GM12872 (cell line): ENCODE data around the gene NKD2.

Experiments
- TF ChIP-seq, protein P1 (sequence below): IDR thresholded peaks from 3 replicates; pipeline ENCODE4 v1.5.1; 2011; ENCODE audit warnings: low read depth, mild to moderate bottlenecking, low read length, moderate library complexity; ENCODE audit not compliant: insufficient read depth

NKD2 gene

DNA sequence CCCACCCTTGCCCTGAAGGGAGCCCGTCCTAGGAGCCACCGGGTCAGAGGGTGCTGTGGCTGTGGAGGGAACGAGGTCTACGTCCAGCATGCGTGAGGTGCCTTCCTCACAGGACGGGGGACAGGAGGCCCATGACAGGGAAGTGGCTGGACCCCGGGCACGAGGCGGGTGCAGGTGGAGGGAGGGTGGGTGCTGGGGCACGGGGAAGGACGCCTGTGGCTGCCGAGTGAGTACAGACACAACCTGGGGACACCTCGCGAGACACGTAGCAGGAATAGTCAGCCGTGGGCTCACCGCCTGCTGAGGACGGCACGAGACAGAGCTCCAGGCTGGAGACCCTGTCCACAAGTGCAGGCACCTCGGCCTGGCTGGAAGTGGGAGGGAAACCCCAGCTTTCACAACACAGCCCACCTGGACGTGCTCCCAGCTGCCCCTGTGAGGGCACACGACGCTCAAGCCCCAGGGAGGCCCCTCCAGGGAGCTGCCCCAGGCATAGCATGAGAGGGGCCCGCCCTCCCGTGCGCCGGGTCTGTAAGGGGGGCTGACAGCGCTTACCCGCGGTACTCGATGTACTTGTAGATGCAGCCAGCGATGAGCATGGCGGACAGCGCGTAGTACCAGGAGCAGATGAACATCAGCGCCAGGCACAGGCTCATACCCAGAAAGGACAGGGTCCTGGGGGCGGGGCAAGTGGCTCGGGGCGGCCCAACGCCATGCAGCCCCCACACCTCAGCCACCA is 66.4 kb downstream of the NKD2 start:
- TF ChIP-seq, protein P1, sequence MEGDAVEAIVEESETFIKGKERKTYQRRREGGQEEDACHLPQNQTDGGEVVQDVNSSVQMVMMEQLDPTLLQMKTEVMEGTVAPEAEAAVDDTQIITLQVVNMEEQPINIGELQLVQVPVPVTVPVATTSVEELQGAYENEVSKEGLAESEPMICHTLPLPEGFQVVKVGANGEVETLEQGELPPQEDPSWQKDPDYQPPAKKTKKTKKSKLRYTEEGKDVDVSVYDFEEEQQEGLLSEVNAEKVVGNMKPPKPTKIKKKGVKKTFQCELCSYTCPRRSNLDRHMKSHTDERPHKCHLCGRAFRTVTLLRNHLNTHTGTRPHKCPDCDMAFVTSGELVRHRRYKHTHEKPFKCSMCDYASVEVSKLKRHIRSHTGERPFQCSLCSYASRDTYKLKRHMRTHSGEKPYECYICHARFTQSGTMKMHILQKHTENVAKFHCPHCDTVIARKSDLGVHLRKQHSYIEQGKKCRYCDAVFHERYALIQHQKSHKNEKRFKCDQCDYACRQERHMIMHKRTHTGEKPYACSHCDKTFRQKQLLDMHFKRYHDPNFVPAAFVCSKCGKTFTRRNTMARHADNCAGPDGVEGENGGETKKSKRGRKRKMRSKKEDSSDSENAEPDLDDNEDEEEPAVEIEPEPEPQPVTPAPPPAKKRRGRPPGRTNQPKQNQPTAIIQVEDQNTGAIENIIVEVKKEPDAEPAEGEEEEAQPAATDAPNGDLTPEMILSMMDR: no peak

- TF ChIP-seq, protein P1: no peak
Observed at GRCh38 chr5:1075555-1075881, 66.9 kb downstream of the NKD2 start.

- TF ChIP-seq, protein P1: no peak
Observed at GRCh38 chr5:1075931-1076330, 67.3 kb downstream of the NKD2 start.

- TF ChIP-seq, protein P1: no peak
Observed at GRCh38 chr5:1076406-1076805, 67.8 kb downstream of the NKD2 start.

GRCh38 chr5:1077026-1077425 is 68.4 kb downstream of the NKD2 start:
- TF ChIP-seq, protein P1: no peak

DNA sequence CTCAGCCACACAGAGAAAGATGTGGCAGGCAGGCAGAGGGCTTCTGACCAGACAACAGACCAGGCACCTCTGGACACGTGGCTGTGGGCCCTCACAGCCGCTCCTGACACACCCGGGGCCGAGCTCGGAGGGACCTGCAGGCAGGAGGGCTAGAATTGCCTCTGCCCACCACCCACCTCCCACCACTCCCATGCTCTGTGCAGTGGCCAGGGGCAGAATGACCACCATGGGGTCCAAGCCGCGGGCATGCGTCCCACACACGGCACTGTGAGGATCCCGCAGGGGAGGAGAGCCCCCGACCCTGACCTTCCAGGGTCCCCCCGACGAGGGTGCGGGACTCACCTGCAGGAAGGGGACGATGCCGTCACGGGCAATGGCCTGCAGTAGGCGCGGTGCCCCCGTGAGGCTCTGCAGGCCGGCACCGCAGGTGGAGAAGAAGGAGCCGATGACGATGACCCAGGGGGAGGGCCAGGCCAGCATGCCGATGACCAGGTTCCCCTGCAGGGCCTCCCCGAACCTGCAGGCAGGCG is 69.0 kb downstream of the NKD2 start:
- TF ChIP-seq, protein P1: no peak

- TF ChIP-seq, protein P1: no peak
Observed at GRCh38 chr5:1078206-1078605, 69.6 kb downstream of the NKD2 start.

DNA sequence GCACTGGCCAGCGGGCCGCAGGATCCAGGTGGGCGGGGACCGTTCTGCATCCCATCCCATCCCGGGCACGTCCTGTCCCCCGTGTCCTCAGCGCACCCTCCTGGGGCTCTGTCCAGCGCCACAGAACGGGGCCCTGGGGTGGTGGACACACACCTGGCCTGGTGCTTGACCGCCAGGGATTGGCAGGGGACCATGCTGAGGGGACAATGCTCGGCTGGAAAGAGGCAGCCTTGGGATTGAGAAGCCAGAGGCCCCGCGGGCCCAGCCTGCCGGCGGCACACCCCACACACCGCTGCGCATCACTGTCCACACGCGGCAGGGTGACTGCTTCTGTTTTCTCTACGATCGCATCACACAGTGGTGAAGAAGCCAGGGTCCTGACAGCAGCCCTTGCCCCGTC is 70.2 kb downstream of the NKD2 start:
- TF ChIP-seq, protein P1: no peak
